GM12865 (cell line): ENCODE measurements around the gene MITF.

Experiments
- DNase-seq: peaks from one replicate; pipeline ENCODE4 v3.0.0; 2010; ENCODE audit warnings: low read depth
- H3K4me3 ChIP-seq: 2 replicates; pipeline ENCODE4 v1.5.1; 2011; ENCODE audit warnings: mild to moderate bottlenecking, low read depth, low read length, control low read depth
- TF ChIP-seq, protein P1 (sequence below): IDR thresholded peaks from 2 replicates; pipeline ENCODE4 v1.5.1; 2011; ENCODE audit warnings: low read length, control low read depth, low read depth, inconsistent platforms; ENCODE audit not compliant: insufficient read depth; ENCODE audit errors: missing control alignments

The MITF gene

DNA sequence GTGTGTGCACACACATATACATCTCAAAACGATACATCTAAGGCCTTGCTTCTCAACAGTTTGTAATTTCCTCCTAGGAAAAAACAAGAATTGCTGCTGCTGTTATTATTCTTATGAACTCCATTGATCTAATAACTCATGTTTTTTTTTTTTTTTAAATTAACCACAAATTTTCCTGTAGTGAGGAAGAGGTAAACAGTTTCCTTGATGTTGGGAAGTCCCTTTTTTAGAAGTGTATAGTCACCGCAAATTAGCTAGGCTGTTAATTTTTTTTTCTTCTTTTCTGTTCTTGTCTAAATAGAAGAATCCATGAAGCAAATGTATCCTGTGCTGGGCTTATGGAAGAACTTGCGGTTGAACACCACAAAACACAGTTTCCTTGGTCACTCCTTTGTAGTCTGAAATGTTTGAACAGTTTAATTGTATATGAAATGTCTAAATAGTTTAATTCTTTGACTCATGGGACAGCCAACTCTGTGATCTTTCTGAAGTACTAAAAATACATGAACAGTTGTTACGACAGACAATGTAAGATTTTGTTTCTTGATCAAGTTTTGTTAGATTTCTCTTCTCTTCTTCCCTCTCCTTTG, 64.5 kb downstream of the MITF start:
- H3K4me3 ChIP-seq, result no peak overlapping the region
- DNase-seq, result no peak
- TF ChIP-seq, protein P1, sequence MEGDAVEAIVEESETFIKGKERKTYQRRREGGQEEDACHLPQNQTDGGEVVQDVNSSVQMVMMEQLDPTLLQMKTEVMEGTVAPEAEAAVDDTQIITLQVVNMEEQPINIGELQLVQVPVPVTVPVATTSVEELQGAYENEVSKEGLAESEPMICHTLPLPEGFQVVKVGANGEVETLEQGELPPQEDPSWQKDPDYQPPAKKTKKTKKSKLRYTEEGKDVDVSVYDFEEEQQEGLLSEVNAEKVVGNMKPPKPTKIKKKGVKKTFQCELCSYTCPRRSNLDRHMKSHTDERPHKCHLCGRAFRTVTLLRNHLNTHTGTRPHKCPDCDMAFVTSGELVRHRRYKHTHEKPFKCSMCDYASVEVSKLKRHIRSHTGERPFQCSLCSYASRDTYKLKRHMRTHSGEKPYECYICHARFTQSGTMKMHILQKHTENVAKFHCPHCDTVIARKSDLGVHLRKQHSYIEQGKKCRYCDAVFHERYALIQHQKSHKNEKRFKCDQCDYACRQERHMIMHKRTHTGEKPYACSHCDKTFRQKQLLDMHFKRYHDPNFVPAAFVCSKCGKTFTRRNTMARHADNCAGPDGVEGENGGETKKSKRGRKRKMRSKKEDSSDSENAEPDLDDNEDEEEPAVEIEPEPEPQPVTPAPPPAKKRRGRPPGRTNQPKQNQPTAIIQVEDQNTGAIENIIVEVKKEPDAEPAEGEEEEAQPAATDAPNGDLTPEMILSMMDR, result no peak

DNA sequence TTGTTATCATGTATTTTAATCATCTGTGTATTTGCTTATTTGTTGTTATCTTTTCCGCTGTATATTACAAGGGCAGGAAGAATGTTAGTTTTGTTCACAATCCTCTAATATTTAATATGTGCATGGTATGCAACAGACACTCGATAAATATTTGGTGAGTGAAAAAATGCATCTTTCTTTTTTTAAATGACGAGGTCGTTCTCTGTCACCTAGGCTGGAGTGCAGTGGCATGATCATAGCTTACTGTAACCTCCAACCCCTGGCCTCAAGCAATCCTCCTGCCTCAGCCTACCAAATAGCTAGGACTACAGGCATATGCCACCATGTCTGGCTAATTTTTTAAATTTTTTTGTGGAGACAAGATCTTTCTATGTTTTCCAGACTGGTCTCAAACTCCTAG, 66.2 kb downstream of the MITF start:
- TF ChIP-seq, protein P1, result no peak
- no peak for DNase-seq
- no peak overlapping the region for H3K4me3 ChIP-seq

DNA sequence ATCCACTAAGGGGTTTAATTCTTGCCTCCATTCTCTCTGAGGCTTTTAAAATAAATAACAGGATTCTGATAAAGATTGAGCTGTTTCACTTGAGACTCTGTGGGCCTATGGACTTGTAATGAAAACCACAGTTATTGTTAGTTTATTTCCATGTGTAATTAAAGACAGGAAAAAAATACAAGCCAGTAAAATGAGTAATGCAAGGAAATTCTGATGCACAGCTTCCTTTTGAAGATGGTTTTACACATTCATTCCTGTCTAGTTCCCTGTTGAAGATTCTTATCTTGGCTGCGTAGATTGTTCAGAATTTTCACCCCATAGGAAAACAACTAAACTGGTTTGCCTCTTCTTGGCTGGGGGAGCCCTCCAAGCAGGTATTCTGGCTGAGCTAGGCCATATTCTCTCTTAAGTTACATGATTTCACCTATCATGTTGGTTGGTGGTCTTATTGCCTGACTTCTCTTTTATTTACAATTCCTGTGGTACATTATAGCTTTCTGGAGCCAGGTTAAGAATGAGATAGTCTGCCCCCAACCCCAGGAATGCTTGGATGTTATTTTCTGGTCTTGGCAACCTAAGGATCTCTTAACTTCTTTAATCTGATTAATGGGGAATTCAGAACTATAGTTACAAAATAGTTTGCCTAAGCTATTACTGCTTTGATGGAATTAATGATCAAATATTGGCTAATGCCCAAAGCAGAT, 67.6 kb downstream of the MITF start:
- TF ChIP-seq, protein P1, result no peak
- no peak for DNase-seq

DNA sequence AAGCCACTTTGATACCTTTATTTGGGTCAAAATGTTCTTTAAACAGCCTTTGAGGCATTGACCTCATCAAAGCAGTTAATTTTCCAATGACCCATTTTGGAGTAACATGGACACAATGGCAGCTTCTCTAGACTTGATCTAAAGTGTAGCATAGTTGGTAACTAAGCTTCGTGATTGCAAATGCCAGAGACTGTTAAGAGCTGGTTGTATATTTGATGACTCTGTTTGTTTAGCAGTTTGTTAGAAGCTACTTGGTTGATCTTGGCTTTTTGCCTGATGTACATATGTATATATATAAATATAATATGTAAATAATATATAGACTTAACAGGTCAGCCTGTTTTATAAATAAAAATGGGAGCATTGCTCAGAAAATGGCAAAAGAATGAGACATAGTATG, 68.4 kb downstream of the MITF start:
- TF ChIP-seq, protein P1, result no peak
- H3K4me3 ChIP-seq, result no peak overlapping the region
- no peak for DNase-seq

More for the DNA sequence above, 67.6 kb downstream of the MITF start:
- no peak overlapping the region for H3K4me3 ChIP-seq

DNA sequence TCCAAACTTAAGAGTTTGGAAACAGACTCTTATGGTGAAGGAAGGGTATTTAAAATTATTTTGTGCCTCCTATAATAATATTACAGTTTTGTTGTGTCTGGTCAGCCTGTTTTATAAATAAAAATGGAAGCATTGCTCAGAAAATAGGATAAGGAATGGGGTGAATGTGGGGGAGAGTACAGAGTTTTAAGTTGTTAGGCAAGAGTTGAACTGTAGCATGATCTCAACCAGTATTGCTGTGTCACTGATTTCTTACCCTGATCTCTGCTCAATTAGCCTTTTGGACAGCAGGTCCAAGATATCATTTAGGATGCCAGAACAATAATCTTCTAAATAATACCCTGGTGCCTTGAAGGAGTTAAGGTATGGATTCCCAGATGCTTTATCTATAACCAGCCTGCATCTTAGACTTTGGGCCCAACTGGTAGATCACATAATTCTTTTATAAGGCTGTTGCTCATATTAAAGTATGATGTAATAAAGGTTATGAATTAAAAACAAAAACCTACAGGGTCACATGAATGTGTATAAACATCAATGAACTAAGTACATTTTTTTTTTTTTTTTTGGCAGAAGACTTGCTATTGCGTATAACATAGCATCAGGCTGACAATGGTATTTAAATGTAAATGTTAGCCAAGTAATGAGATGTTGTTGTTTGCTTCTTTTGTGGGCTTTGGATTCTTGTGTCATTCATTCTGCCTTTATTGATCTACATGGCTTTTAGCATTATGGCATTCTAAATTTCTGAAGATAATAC, 70.0 kb downstream of the MITF start:
- no peak for DNase-seq
- H3K4me3 ChIP-seq, result no peak overlapping the region
- TF ChIP-seq, protein P1, result no peak

DNA sequence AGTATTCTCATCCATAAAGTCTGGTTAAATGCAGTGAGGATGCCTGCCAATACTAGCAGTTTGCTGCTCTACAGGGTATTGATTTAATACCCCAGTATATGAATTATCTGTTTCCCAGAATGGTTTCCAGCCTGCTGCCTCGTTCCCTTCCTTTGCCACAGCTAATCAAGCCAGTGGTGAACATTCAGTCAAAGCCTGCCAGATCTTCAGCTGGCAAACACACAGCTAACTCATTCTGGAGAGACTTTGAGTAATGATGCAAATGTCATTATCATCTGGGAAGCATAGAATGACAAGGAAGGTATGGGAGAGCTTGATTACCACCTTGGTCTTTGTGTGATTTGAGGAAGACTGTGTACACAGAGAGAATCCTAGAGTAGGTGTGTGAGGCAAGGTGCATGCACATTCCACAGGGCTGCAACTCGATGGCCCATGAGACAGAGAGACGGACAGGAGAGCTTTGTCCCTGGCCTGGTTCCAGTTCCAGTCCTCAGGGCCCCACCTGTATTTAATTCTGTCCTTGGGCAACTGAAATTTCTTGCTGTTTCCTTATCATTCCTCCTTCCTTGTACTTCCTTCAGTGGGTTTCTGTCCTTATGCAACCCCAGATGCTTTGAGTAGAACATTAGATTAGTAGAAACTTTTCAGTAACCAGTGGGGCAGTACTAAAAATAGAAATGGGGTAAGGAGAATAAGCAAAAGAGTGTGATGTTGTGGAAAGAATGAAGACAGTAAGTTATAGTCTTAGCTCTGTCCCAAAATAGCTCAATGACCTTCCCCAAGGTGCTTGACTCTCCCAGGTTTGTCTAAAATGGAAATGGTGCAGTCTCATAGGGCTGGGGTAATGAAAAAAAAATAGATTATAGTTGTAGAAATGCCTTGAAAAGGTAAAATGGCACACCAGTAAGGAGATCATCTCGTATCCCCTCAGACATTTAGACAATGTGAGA, 72.5 kb downstream of the MITF start:
- no peak overlapping the region for H3K4me3 ChIP-seq
- TF ChIP-seq, protein P1, result no peak

More for the DNA sequence above, 72.5 kb downstream of the MITF start:
- DNase-seq, result no peak
